Measurements from ENCODE around the gene KCNH8.
"Not testable (repeated sequence)": the region's sequence is repeated elsewhere in the genome, so short reads cannot be mapped to it uniquely, and the experiment has no call there.

- TF ChIP-seq MAZ (IDR thresholded peaks at IDR 0.05; ENCODE audit: borderline replicate concordance, low read depth, low read length); CTCF (conservative IDR thresholded peaks at IDR 0.05; ENCODE audit: low read depth, low read length); POLR2A (IDR thresholded peaks at IDR 0.05; ENCODE audit: low read depth, low read length); MAFK (IDR thresholded peaks at IDR 0.05; ENCODE audit: low read depth, low read length): not testable (repeated sequence)
Measured at GRCh38 chr3:19233882-19234784, 85.8 kb downstream of the KCNH8 start.
